ENCODE data around the gene FOXP1.

FOXP1 gene

DNA sequence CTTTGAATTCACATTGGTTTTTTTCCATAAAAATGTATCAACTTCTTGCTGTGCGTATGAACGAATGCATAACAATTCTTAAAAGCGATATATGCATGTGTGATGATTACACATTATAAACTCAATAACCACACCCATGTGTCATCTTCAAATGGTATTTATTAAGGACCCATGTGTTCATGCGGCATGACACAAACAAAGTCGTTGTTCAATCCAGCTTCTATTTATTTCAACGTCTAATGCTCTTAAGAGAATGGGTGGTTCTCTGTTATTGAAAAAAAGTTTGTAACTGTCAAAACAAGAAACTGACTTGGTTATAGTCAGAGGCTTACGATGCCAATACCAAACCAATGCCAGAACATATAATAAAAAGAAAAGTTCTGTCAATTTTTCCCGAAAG lies 195.9 kb downstream of the FOXP1 start:
- peaks cover 0 to 33% (median 13%) of the 10 kb centered on the region in 4 donors for H3K4me1 ChIP-seq
- intact Hi-C loops (cut with DNase I; ENCODE audit: low total_unique reads) = no loop called here
- no peaks in the 10 kb centered on the region for H3K36me3 ChIP-seq
- TF ChIP-seq, protein P1, sequence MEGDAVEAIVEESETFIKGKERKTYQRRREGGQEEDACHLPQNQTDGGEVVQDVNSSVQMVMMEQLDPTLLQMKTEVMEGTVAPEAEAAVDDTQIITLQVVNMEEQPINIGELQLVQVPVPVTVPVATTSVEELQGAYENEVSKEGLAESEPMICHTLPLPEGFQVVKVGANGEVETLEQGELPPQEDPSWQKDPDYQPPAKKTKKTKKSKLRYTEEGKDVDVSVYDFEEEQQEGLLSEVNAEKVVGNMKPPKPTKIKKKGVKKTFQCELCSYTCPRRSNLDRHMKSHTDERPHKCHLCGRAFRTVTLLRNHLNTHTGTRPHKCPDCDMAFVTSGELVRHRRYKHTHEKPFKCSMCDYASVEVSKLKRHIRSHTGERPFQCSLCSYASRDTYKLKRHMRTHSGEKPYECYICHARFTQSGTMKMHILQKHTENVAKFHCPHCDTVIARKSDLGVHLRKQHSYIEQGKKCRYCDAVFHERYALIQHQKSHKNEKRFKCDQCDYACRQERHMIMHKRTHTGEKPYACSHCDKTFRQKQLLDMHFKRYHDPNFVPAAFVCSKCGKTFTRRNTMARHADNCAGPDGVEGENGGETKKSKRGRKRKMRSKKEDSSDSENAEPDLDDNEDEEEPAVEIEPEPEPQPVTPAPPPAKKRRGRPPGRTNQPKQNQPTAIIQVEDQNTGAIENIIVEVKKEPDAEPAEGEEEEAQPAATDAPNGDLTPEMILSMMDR (IDR thresholded peaks at IDR 0.05) = no peak
- H3K27me3 ChIP-seq = no peaks in the 10 kb centered on the region
- DNase-seq = no peak
- no peak overlapping the region for H3K27ac ChIP-seq
- no peaks in the 10 kb centered on the region for H3K9me3 ChIP-seq
- no peak overlapping the region for H3K4me3 ChIP-seq

DNA sequence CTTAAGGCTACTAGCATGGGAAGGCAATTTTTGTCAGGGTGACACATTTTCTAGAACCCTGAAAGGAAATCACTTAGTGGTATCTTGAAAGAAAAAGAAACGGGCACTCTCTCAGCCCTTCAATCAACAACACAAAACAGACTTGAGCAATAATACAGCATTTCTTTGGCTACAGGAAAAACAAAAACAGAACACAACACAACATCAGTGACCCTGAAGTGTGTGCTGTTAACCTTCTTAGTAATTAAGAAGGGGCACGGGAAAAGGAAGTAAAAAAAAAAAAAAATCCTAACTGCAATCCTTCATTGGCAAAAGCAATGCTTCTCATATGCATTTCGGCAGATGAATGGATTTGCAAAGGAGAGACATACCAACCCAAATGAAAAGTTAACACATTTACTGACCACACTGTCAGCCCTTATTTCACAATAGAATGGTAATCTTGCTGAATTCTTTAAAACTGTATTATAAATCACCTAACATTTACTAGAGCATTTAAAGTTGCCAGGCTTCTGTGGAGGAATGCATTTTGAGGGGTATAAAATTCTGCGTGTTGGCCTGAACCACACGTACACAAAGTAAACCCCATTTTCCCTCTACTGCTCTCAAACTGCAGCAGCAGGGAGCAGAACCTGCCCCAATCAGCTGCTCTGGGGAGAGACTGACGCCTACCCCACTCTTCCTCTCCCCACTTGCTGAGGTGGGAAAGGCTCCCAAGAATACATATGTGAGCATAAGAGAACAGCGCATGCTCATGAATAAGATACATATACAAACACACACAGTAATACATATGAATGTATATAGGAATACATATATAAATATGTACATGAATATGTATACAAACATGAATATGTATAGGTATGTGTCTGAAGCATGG lies 198.5 kb downstream of the FOXP1 start:
- Histone ChIP-seq H3K27me3 (no peaks in the 10 kb centered on the region), H3K9me3 (no peaks in the 10 kb centered on the region), H3K27ac (no peak overlapping the region), H3K4me3 (no peak overlapping the region), H3K4me1 (peaks cover 0 to 30% (median 11%) of the 10 kb centered on the region in 4 donors), H3K36me3 (no peaks in the 10 kb centered on the region)
- intact Hi-C loops (cut with DNase I; ENCODE audit: low total_unique reads) = no loop called here
- DNase-seq = no peak
- TF ChIP-seq, protein P1 (IDR thresholded peaks at IDR 0.05) = no peak

DNA sequence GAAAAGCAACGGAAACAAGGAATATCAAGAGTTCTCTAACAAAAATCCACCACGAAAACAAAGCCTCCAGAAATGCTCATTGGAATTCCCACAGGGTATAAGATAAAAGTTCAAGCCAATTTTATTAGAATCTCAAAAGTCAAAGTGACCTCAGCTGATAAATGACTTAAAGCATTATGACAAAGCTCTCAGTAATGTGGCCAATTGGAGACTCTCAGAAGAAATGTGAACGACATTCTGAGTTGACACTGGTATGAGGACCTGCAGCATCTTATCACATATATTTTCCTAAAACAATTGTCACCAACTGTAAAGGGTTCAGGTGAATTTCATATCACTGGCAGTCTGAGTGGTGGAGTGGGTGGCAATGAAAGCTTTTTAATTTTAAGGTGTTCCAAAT lies 199.1 kb downstream of the FOXP1 start:
- no peaks in the 10 kb centered on the region for H3K36me3 ChIP-seq
- H3K27me3 ChIP-seq = no peaks in the 10 kb centered on the region
- no peak for DNase-seq
- TF ChIP-seq, protein P1 (IDR thresholded peaks at IDR 0.05) = no peak
- peaks cover 0 to 27% (median 11%) of the 10 kb centered on the region in 4 donors for H3K4me1 ChIP-seq
- H3K27ac ChIP-seq = no peak overlapping the region
- no peaks in the 10 kb centered on the region for H3K9me3 ChIP-seq
- no peak overlapping the region for H3K4me3 ChIP-seq
- intact Hi-C loops (cut with DNase I; ENCODE audit: low total_unique reads) = no loop called here

DNA sequence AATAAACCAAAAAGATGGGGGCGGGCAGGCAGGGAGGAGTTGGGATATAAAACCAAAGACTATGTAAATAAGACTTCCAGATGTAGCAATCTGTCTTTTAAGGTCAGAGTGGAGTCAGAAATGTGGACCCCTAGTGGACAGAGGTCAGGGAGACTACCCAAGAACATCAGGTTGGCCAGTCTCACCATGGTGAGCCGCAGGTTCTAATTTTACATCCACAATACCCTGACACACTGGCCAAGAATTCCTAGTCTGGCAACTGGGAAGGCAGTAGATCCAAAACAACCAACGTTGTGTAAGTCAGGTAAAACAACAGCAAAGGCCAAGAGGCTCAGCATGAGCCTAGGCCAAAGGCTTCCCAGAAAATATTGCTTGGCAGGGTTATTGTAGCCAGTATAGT lies 203.4 kb downstream of the FOXP1 start:
- Histone ChIP-seq H3K4me3 (no peak overlapping the region), H3K36me3 (no peaks in the 10 kb centered on the region), H3K4me1 (peaks cover 0 to 25% (median 10%) of the 10 kb centered on the region in 4 donors), H3K9me3 (no peaks in the 10 kb centered on the region), H3K27ac (no peak overlapping the region), H3K27me3 (no peaks in the 10 kb centered on the region)
- TF ChIP-seq, protein P1 (IDR thresholded peaks at IDR 0.05) = no peak
- DNase-seq = no peak
- intact Hi-C loops (cut with DNase I; ENCODE audit: low total_unique reads) = no loop called here

DNA sequence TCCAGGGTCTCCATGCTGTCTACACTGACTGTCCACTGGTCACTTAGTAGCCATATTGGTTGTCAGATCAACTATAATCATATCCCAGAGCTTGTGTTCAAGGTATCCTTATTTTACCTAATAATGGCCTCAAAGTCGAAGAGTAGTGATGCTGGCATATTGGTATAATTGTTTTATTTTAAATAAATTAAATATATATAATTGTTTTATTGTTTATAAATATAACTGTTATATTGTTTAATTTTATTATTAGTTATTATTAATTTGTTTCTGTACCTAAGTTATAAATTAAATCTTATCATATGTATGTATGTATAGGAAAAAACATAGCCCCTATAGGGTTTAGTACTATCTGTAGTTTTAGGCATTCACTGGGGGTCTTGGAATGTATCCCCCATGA lies 205.0 kb downstream of the FOXP1 start:
- Histone ChIP-seq H3K27me3 (no peaks in the 10 kb centered on the region), H3K9me3 (no peaks in the 10 kb centered on the region), H3K4me1 (peaks cover 0 to 20% (median 4%) of the 10 kb centered on the region in 4 donors), H3K27ac (no peak overlapping the region), H3K4me3 (no peak overlapping the region), H3K36me3 (no peaks in the 10 kb centered on the region)
- TF ChIP-seq, protein P1 (IDR thresholded peaks at IDR 0.05) = no peak
- DNase-seq = no peak
- intact Hi-C loops (cut with DNase I; ENCODE audit: low total_unique reads) = no loop called here

Measured in tibial artery (tissue), 4 donors.